GM10847 (cell line): ENCODE measurements around the gene LRRC51.

Experiments
- POLR2A ChIP-seq: IDR thresholded peaks from 2 replicates; pipeline ENCODE4 v1.6.1; 2011; ENCODE audit not compliant: insufficient read length; ENCODE audit errors: extremely low read depth

The LRRC51 gene

DNA sequence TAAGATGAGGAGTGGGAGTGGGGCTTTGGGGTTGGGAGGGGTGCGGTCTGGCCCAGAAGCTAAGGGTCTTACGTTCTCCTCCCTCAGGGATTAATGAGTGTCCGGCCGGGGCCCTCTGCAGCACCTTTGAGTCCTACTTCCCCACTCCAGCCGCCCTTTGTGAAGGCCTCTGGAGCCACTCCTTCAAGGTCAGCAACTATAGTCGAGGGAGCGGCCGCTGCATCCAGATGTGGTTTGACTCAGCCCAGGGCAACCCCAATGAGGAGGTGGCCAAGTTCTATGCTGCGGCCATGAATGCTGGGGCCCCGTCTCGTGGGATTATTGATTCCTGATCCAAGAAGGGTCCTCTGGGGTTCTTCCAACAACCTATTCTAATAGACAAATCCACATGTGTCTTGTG lies 58.9 kb downstream of the LRRC51 start:
- no peak for TF ChIP-seq POLR2A

- TF ChIP-seq POLR2A, result no peak
These were observed 60.0 kb downstream of the LRRC51 start for GRCh38 chr11:72140661-72141060.

- TF ChIP-seq POLR2A, result no peak
These were observed 60.4 kb downstream of the LRRC51 start for GRCh38 chr11:72141066-72141465.

DNA sequence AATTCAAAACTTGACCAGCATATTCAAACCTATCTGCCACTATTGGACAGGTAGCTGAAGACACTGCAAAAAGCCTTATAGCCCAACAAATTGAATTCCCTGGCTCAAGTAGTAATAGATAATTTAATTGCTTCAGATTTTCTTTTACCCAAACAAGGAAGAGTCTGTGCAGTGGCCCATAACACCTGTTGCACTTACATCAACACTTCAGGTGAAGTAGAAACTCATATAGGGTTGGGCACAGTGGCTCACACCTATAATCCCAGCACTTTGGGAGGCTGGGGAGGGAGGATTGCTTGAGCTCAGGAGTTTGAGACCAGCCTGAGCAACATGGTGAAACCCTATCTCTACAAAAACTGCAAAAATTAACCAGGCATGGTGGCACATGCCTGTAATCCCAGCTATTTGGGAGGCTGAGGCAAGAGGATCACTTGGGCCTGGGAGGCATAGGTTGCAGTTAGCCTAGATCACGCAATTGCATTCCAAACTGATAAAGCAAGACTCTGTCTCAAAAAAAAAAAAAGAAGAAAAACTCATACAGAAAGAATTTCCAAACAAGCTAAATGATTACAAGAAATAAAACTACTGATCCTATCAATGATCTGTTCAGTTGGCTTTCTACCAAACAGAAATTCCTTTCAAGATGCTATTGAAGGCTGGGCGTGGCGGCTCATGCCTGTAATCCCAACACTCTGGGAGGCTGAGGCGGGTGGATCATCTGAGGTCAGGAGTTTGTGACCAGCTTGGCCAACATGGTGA lies 64.3 kb downstream of the LRRC51 start:
- no peak for TF ChIP-seq POLR2A
